A673 (cell line): ENCODE measurements around the gene CPN1. TPM values are rescaled to one million over a fixed set of nuclear protein-coding genes. Genes with fewer than 3 reads are reported as not detected.

Experiments used
- BruUV-seq: library from RNA; stranded (reverse); fragments of 400-500 nt; replicated peaks from 2 replicates; lab custom pipeline; 2021; lab: Mats Ljungman, UMichigan
- CTCF ChIA-PET: fragments of 300-600 bp; sonication (Branson Sonifier 250); formaldehyde crosslinking; loops from one replicate; lab custom pipeline; 2022; ENCODE audit warnings: antibody characterized with exemption; lab: Charles Lee
- POLR2A ChIA-PET: fragments of 300-600 bp; sonication (Branson Sonifier 250); formaldehyde crosslinking; loops from one replicate; lab custom pipeline; 2022; ENCODE audit warnings: antibody characterized with exemption; ENCODE audit not compliant: low non-redundant PET; lab: Charles Lee
- DNase-seq: peaks from one replicate; pipeline ENCODE4 v3.0.0-alpha.2; 2015; ENCODE audit warnings: low spot score
- H3K27ac ChIP-seq: fragments of 200-600 bp; sonication (generic); 2 replicates; pipeline ENCODE4 v1.5.1; 2016; ENCODE audit warnings: mixed run types, low read depth, mild to moderate bottlenecking, mixed read lengths, antibody characterized with exemption, low read length; ENCODE audit not compliant: poor library complexity, severe bottlenecking
- H3K27me3 ChIP-seq: fragments of 200-600 bp; sonication (generic); replicated peaks from 2 replicates; pipeline ENCODE4 v1.6.1; 2017; ENCODE audit warnings: mixed run types, low read depth, mild to moderate bottlenecking, mixed read lengths, antibody characterized with exemption, low read length; ENCODE audit not compliant: insufficient read depth, poor library complexity
- H3K36me3 ChIP-seq: fragments of 200-600 bp; sonication (generic); 2 replicates; pipeline ENCODE4 v1.6.1; 2016; ENCODE audit warnings: mixed run types, mild to moderate bottlenecking, mixed read lengths, antibody characterized with exemption, low read length; ENCODE audit not compliant: insufficient read depth, poor library complexity, severe bottlenecking
- H3K4me1 ChIP-seq: fragments of 200-600 bp; sonication (generic); 2 replicates; pipeline ENCODE4 v1.6.1; 2017; ENCODE audit warnings: mixed run types, mild to moderate bottlenecking, mixed read lengths, antibody characterized with exemption, low read length; ENCODE audit not compliant: insufficient read depth, poor library complexity, severe bottlenecking
- H3K4me3 ChIP-seq: fragments of 200-600 bp; sonication (generic); 2 replicates; pipeline ENCODE4 v1.5.1; 2016; ENCODE audit warnings: low read depth, mixed run types, mild to moderate bottlenecking, mixed read lengths, low read length; ENCODE audit not compliant: poor library complexity, severe bottlenecking
- H3K9me3 ChIP-seq: fragments of 200-600 bp; sonication (generic); 2 replicates; pipeline ENCODE4 v1.6.1; 2016; ENCODE audit warnings: mixed run types, low read depth, mild to moderate bottlenecking, mixed read lengths, antibody characterized with exemption, low read length; ENCODE audit not compliant: poor library complexity, severe bottlenecking
- CTCF ChIP-seq: fragments of 300-800, 200-600 bp; sonication (generic); conservative IDR thresholded peaks from 2 replicates; pipeline ENCODE4 v1.5.1; 2017; ENCODE audit warnings: low read depth, mild to moderate bottlenecking, antibody characterized with exemption, low read length, moderate library complexity, mixed read lengths
- EZH2 ChIP-seq: fragments of 200-600 bp; sonication (generic); IDR thresholded peaks from 2 replicates; pipeline ENCODE4 v1.6.1; 2017; ENCODE audit warnings: borderline replicate concordance, low read depth, mild to moderate bottlenecking, mixed read lengths, antibody characterized with exemption, low read length; ENCODE audit not compliant: poor library complexity, severe bottlenecking
- intact Hi-C: fragments of 100-400 bp; cut with micrococcal nuclease; formaldehyde crosslinking; loops from one replicate; pipeline ENCODE4 v1.10.0; 2022; ENCODE audit not compliant: unreplicated experiment
- total RNA-seq: library from RNA; stranded (reverse); gene quantifications from 2 replicates; pipeline ENCODE4 v1.2.3, GENCODE V29; 2021

The CPN1 gene
- total RNA-seq, 1 experiment from 2014 or later, result not detected

GRCh38 chr10:100021322-100021721 lies 60.3 kb downstream of the CPN1 start:
- H3K9me3 ChIP-seq, result no peaks in the 10 kb centered on the region
- DNase-seq, result no peak
- BruUV-seq, result no TSS peak
- H3K27ac ChIP-seq, result no peak overlapping the region
- H3K4me1 ChIP-seq, result no peaks in the 10 kb centered on the region
- H3K27me3 ChIP-seq, result no peaks in the 10 kb centered on the region
- intact Hi-C loops, result no loop called here
- ChIA-PET POLR2A (no interaction called here), CTCF (interaction anchor here (0.9 kb wide), 1 partner anchor 176 kb away, joined by 3 read pairs; no protein-coding TSS in a partner anchor)
- no peak overlapping the region for H3K4me3 ChIP-seq
- no peaks in the 10 kb centered on the region for H3K36me3 ChIP-seq
- TF ChIP-seq EZH2 (no peak), CTCF (no peak)

- no peaks in the 10 kb centered on the region for H3K36me3 ChIP-seq
- POLR2A ChIA-PET, result no interaction called here
- no peak for TF ChIP-seq EZH2
- no peak for TF ChIP-seq CTCF
- intact Hi-C loops, result no loop called here
- no peak overlapping the region for H3K4me3 ChIP-seq
- no peak overlapping the region for H3K27ac ChIP-seq
- H3K9me3 ChIP-seq, result no peaks in the 10 kb centered on the region
- H3K4me1 ChIP-seq, result no peaks in the 10 kb centered on the region
- CTCF ChIA-PET, result interaction anchor here (0.9 kb wide), 1 partner anchor 175 kb away, joined by 3 read pairs; no protein-coding TSS in a partner anchor
- no peak for DNase-seq
- no peaks in the 10 kb centered on the region for H3K27me3 ChIP-seq
- no TSS peak for BruUV-seq
Measured at GRCh38 chr10:100020886-100021253, 60.8 kb downstream of the CPN1 start.

GRCh38 chr10:100020142-100020885 lies 61.4 kb downstream of the CPN1 start:
- H3K27me3 ChIP-seq, result no peaks in the 10 kb centered on the region
- TF ChIP-seq CTCF (no peak), EZH2 (no peak)
- ChIA-PET CTCF (no interaction called here), POLR2A (no interaction called here)
- no peaks in the 10 kb centered on the region for H3K36me3 ChIP-seq
- H3K4me3 ChIP-seq, result no peak overlapping the region
- no peaks in the 10 kb centered on the region for H3K9me3 ChIP-seq
- no peak for DNase-seq
- BruUV-seq, result no TSS peak
- intact Hi-C loops, result no loop called here
- no peak overlapping the region for H3K27ac ChIP-seq
- no peaks in the 10 kb centered on the region for H3K4me1 ChIP-seq
